ENCODE data around the gene PTGER2. TPM values are rescaled to one million over a fixed set of nuclear protein-coding genes. Genes with fewer than 3 reads are reported as not detected.

Gene PTGER2
- total and polyA plus RNA-seq, 2 donors from 2014 or later, result 3.4 to 10.0 TPM

DNA sequence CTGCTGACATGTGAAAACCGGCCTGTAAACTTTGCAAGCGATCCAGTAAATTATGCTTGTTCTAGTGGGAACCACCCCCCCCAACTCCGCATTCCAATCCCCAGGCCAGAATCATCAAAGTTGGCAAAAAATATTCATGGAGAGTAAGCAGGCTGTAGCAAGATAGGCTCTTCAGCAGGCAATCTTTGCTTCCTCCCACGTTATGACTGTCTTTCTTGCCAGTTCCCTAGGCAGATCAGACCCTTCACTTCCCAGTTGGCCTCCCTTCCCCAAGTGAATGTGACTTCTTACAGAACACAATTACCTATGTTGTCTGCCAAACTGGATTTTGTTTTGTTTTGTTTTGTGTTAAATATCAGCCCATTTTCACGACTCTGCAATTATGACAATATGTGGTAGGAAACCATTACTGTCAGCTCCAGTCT is 1.2 kb upstream of the PTGER2 start:
- intact Hi-C loops (cut with DNase I), result no loop called here
- TF ChIP-seq, protein P1, sequence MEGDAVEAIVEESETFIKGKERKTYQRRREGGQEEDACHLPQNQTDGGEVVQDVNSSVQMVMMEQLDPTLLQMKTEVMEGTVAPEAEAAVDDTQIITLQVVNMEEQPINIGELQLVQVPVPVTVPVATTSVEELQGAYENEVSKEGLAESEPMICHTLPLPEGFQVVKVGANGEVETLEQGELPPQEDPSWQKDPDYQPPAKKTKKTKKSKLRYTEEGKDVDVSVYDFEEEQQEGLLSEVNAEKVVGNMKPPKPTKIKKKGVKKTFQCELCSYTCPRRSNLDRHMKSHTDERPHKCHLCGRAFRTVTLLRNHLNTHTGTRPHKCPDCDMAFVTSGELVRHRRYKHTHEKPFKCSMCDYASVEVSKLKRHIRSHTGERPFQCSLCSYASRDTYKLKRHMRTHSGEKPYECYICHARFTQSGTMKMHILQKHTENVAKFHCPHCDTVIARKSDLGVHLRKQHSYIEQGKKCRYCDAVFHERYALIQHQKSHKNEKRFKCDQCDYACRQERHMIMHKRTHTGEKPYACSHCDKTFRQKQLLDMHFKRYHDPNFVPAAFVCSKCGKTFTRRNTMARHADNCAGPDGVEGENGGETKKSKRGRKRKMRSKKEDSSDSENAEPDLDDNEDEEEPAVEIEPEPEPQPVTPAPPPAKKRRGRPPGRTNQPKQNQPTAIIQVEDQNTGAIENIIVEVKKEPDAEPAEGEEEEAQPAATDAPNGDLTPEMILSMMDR (IDR thresholded peaks at IDR 0.05; ENCODE audit: borderline replicate concordance, extremely low read depth, insufficient read depth), result no peak
- H3K9ac ChIP-seq (ENCODE audit: low read length in 3 of 3), result no peak overlapping the region

DNA sequence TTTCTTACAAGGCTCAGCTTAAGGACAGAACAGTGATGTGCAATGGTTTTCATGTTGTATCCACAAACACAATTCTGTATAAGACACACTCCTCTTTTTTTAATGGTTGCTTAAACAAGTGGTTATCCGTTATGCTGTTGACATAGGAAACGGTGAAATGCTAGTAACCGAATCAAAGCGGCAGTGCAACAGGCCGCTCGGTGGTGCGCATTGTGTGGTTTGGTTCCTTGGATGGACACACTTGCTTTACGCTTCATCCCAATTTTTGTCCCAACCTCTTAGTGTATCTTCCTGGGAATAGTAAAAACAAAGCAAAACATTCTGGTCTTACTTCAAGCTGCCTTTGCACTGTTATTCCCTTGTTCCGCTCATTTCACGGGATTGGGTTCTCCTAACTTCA is 650 bp upstream of the PTGER2 start:
- Histone ChIP-seq H3K36me3 (ENCODE audit: control insufficient read depth in 2 of 3, insufficient read depth in 3 of 3, low read length in 3 of 3) (no peaks in the 10 kb centered on the region), H3K27me3 (ENCODE audit: control insufficient read depth, insufficient read depth, low read length) (no peaks in the 10 kb centered on the region), H3K9me3 (ENCODE audit: control insufficient read depth in 2 of 3, insufficient read depth in 1 of 3, low read length in 3 of 3) (no peaks in the 10 kb centered on the region), H3K4me1 (ENCODE audit: control insufficient read depth in 2 of 3, insufficient read depth in 2 of 3, low read depth in 1 of 3, low read length in 3 of 3) (peaks cover 0 to 14% (median 0%) of the 10 kb centered on the region in 3 donors), H3K4me3 (ENCODE audit: low read length in 3 of 3) (peak overlapping the region; percentile 46 to 78 (median 64)), H3K9ac (ENCODE audit: low read length in 3 of 3) (peak overlapping the region; percentile 12 to 67 (median 37)), H3K27ac (ENCODE audit: low read depth in 2 of 2, low read length in 2 of 2) (peak overlapping the region; percentile 23 to 66)
- TF ChIP-seq, protein P1 (IDR thresholded peaks at IDR 0.05; ENCODE audit: borderline replicate concordance, extremely low read depth, insufficient read depth), result no peak
- intact Hi-C loops (cut with DNase I), result no loop called here
- no peak for DNase-seq
- no peak for FAIRE-seq

More for the DNA sequence above, 1.2 kb upstream of the PTGER2 start:
- FAIRE-seq, result no peak
- Histone ChIP-seq H3K9me3 (ENCODE audit: control insufficient read depth in 2 of 3, insufficient read depth in 1 of 3, low read length in 3 of 3) (no peaks in the 10 kb centered on the region), H3K36me3 (ENCODE audit: control insufficient read depth in 2 of 3, insufficient read depth in 3 of 3, low read length in 3 of 3) (no peaks in the 10 kb centered on the region), H3K4me1 (ENCODE audit: control insufficient read depth in 2 of 3, insufficient read depth in 2 of 3, low read depth in 1 of 3, low read length in 3 of 3) (peaks cover 0 to 14% (median 0%) of the 10 kb centered on the region in 3 donors), H3K27me3 (ENCODE audit: control insufficient read depth, insufficient read depth, low read length) (no peaks in the 10 kb centered on the region), H3K27ac (ENCODE audit: low read depth in 2 of 2, low read length in 2 of 2) (peak overlapping the region in 1 of 2 donors; percentile 2), H3K4me3 (ENCODE audit: low read length in 3 of 3) (peak overlapping the region; percentile 31 to 78 (median 64))
- peak in 3 of 5 donors; percentile 57 to 73 (median 64) for DNase-seq

DNA sequence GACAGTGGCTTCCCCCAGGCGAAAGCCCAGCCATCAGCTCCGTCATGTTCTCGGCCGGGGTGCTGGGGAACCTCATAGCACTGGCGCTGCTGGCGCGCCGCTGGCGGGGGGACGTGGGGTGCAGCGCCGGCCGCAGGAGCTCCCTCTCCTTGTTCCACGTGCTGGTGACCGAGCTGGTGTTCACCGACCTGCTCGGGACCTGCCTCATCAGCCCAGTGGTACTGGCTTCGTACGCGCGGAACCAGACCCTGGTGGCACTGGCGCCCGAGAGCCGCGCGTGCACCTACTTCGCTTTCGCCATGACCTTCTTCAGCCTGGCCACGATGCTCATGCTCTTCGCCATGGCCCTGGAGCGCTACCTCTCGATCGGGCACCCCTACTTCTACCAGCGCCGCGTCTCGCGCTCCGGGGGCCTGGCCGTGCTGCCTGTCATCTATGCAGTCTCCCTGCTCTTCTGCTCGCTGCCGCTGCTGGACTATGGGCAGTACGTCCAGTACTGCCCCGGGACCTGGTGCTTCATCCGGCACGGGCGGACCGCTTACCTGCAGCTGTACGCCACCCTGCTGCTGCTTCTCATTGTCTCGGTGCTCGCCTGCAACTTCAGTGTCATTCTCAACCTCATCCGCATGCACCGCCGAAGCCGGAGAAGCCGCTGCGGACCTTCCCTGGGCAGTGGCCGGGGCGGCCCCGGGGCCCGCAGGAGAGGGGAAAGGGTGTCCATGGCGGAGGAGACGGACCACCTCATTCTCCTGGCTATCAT is 663 bp downstream of the PTGER2 start:
- Histone ChIP-seq H3K4me3 (ENCODE audit: low read length in 3 of 3) (peak overlapping the region; percentile 43 to 64 (median 60)), H3K36me3 (ENCODE audit: control insufficient read depth in 2 of 3, insufficient read depth in 3 of 3, low read length in 3 of 3) (no peaks in the 10 kb centered on the region), H3K9ac (ENCODE audit: low read length in 3 of 3) (peak overlapping the region; percentile 29 to 51 (median 38)), H3K4me1 (ENCODE audit: control insufficient read depth in 2 of 3, insufficient read depth in 2 of 3, low read depth in 1 of 3, low read length in 3 of 3) (peaks cover 0 to 14% (median 0%) of the 10 kb centered on the region in 3 donors), H3K27me3 (ENCODE audit: control insufficient read depth, insufficient read depth, low read length) (no peaks in the 10 kb centered on the region), H3K9me3 (ENCODE audit: control insufficient read depth in 2 of 3, insufficient read depth in 1 of 3, low read length in 3 of 3) (no peaks in the 10 kb centered on the region), H3K27ac (ENCODE audit: low read depth in 2 of 2, low read length in 2 of 2) (peak overlapping the region in 1 of 2 donors; percentile 16)
- intact Hi-C loops (cut with DNase I), result no loop called here
- DNase-seq (peak; percentile 48 to 85 (median 53)), FAIRE-seq (no peak)
- TF ChIP-seq, protein P1 (IDR thresholded peaks at IDR 0.05; ENCODE audit: borderline replicate concordance, extremely low read depth, insufficient read depth), result no peak

All from kidney (tissue), 14 donors.